ENCODE data around the gene DNAH5.

DNA sequence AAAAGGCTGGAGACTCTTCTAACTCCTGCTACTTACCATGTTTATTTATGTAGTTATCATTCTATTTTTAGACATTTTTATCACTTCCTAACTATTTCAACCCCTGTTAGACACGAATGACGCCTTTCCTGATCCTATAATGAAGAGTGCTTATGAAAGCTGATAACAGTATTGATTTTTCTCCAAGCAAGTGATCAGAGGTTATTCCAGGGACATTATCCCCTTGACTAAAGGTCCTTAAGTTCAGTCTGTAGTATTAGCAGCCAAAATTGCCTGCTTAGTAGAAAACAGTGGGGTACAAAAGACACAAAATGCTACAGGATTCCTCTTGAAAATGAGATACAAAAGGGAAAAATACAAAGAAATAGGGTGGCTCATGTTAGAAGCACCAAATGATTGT is 235.6 kb downstream of the DNAH5 start:
- TF ChIP-seq, protein P1, sequence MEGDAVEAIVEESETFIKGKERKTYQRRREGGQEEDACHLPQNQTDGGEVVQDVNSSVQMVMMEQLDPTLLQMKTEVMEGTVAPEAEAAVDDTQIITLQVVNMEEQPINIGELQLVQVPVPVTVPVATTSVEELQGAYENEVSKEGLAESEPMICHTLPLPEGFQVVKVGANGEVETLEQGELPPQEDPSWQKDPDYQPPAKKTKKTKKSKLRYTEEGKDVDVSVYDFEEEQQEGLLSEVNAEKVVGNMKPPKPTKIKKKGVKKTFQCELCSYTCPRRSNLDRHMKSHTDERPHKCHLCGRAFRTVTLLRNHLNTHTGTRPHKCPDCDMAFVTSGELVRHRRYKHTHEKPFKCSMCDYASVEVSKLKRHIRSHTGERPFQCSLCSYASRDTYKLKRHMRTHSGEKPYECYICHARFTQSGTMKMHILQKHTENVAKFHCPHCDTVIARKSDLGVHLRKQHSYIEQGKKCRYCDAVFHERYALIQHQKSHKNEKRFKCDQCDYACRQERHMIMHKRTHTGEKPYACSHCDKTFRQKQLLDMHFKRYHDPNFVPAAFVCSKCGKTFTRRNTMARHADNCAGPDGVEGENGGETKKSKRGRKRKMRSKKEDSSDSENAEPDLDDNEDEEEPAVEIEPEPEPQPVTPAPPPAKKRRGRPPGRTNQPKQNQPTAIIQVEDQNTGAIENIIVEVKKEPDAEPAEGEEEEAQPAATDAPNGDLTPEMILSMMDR (IDR thresholded peaks at IDR 0.05), result no peak
- TF ChIP-seq POLR2A (IDR thresholded peaks at IDR 0.05) (no peak), EP300 (IDR thresholded peaks at IDR 0.05) (no peak)
